Left ventricle myocardium inferior (tissue), 1 donor: ENCODE results near the gene SMAP2. TPM values are rescaled to one million over a fixed set of nuclear protein-coding genes. Genes with fewer than 3 reads are reported as not detected.

Experiments used
- DNase-seq: peaks from one replicate; pipeline ENCODE4 v3.0.0-alpha.2; 2020
- H3K27ac ChIP-seq: fragments of 200-600 bp; replicated peaks from 2 replicates; pipeline ENCODE4 v1.8.0; 2021
- H3K27me3 ChIP-seq: fragments of 200-600 bp; 2 replicates; pipeline ENCODE4 v1.8.0; 2021; ENCODE audit warnings: low read depth
- H3K36me3 ChIP-seq: fragments of 200-600 bp; 2 replicates; pipeline ENCODE4 v1.8.0; 2021
- H3K4me1 ChIP-seq: fragments of 200-600 bp; 2 replicates; pipeline ENCODE4 v1.8.0; 2021
- H3K4me3 ChIP-seq: fragments of 200-600 bp; 2 replicates; pipeline ENCODE4 v1.8.0; 2021; ENCODE audit warnings: mild to moderate bottlenecking, moderate library complexity
- H3K9me3 ChIP-seq: fragments of 200-600 bp; replicated peaks from 2 replicates; pipeline ENCODE4 v1.8.0; 2021
- intact Hi-C: fragments of 100-400 bp; cut with micrococcal nuclease; formaldehyde crosslinking; loops from one replicate; pipeline ENCODE4 v1.11.0; 2022
- total RNA-seq: library from RNA; stranded (reverse); fragmentation: NEBNext Ultra II Directional; extraction: Animal tissue kit (Norgen Biotek cat#: 25700); gene quantifications from one replicate; pipeline ENCODE4 v1.2.1, GENCODE V29; 2021
- TF ChIP-seq, protein P1 (sequence below): fragments of 200-600 bp; IDR thresholded peaks from 2 replicates; pipeline ENCODE4 v1.8.0; 2021; ENCODE audit warnings: antibody characterized with exemption, mild to moderate bottlenecking, borderline replicate concordance
- donor health status: DM: no; HTN: yes; CAD: no; lungs with severe emphysema.

The SMAP2 gene
- total RNA-seq, 1 donor from 2014 or later = 15.0 TPM

GRCh38 chr1:40351124-40351523 lies 22.4 kb upstream of the SMAP2 start:
- no peaks in the 10 kb centered on the region for H3K9me3 ChIP-seq
- no peak for DNase-seq
- TF ChIP-seq, protein P1, sequence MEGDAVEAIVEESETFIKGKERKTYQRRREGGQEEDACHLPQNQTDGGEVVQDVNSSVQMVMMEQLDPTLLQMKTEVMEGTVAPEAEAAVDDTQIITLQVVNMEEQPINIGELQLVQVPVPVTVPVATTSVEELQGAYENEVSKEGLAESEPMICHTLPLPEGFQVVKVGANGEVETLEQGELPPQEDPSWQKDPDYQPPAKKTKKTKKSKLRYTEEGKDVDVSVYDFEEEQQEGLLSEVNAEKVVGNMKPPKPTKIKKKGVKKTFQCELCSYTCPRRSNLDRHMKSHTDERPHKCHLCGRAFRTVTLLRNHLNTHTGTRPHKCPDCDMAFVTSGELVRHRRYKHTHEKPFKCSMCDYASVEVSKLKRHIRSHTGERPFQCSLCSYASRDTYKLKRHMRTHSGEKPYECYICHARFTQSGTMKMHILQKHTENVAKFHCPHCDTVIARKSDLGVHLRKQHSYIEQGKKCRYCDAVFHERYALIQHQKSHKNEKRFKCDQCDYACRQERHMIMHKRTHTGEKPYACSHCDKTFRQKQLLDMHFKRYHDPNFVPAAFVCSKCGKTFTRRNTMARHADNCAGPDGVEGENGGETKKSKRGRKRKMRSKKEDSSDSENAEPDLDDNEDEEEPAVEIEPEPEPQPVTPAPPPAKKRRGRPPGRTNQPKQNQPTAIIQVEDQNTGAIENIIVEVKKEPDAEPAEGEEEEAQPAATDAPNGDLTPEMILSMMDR = no peak

DNA sequence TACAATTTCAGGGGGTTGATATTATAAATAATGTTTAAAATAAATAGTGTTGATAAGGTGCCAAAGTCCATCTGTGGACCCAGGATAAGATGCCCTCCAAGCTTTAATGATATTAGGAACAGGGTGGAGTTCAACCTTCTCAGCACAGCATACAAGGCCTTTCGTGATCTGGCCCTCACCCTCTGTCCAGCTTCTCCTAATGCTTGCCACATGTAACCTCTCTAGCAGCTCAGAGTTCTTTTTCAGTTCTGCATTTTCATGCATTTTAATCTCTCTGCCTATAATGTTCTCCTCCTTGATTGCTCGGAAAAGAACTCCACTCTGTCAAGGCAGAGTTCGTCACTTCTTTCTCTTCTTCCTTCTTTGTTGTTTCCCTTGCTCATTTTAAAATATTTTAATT lies 21.4 kb upstream of the SMAP2 start:
- Histone ChIP-seq H3K36me3 (no peaks in the 10 kb centered on the region), H3K27ac (no peak overlapping the region), H3K27me3 (no peaks in the 10 kb centered on the region), H3K9me3 (peaks cover 2% of the 10 kb centered on the region), H3K4me3 (no peak overlapping the region), H3K4me1 (no peaks in the 10 kb centered on the region)
- intact Hi-C loops = no loop called here
- TF ChIP-seq, protein P1 = no peak
- DNase-seq = no peak

More at GRCh38 chr1:40351124-40351523, 22.4 kb upstream of the SMAP2 start:
- Histone ChIP-seq H3K27me3 (no peaks in the 10 kb centered on the region), H3K4me1 (no peaks in the 10 kb centered on the region), H3K4me3 (no peak overlapping the region), H3K36me3 (no peaks in the 10 kb centered on the region), H3K27ac (no peak overlapping the region)
- intact Hi-C loops = no loop called here

- Histone ChIP-seq H3K27ac (no peak overlapping the region), H3K36me3 (no peaks in the 10 kb centered on the region), H3K9me3 (peaks cover 11% of the 10 kb centered on the region), H3K4me3 (no peak overlapping the region), H3K27me3 (no peaks in the 10 kb centered on the region), H3K4me1 (no peaks in the 10 kb centered on the region)
- intact Hi-C loops = no loop called here
- no peak for DNase-seq
- TF ChIP-seq, protein P1 = no peak
Observed at GRCh38 chr1:40353082-40353481, 20.4 kb upstream of the SMAP2 start.

DNA sequence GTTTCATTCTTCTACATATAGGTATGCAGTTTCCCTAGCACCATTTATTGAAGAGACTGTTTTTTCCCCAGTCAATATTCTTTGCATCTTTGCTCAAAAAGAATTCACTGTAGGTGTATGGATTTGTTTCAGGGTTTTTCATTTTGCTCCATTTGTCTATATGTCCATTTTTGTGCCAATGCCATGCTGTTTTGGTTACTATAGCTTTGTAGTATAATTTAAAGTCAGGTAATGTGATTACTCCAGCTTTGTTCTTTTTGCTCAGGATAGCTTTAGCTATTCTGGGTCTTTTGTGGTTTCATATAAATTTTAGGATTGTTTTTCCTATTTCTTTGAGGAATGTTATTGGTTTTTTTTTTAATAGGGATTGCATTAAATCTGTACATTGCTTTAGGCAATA lies 15.9 kb upstream of the SMAP2 start:
- H3K4me3 ChIP-seq = no peak overlapping the region
- intact Hi-C loops = no loop called here
- no peaks in the 10 kb centered on the region for H3K36me3 ChIP-seq
- no peak overlapping the region for H3K27ac ChIP-seq
- peaks cover 29% of the 10 kb centered on the region for H3K9me3 ChIP-seq
- no peaks in the 10 kb centered on the region for H3K27me3 ChIP-seq
- no peaks in the 10 kb centered on the region for H3K4me1 ChIP-seq
- TF ChIP-seq, protein P1 = no peak
- DNase-seq = no peak

DNA sequence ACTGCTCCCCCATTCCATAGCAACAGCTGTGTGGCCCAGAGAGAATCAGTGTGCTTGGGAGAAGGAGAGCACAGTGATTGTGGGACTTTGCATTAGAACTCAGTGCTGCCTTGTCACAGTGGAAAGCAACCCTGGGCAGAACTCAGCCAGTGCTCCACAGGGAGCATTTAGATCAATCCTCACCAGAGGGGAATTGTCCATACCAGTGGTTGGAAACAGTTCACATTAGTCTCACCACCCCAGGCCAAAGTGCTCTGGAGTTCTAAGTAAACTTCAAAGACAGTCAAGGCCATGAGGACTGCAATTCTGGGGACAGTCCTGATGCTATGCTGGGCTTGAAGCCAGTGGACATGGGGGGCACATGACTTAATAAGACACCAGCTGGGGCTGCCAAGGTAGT lies 12.9 kb upstream of the SMAP2 start:
- TF ChIP-seq, protein P1 = no peak
- no peak for DNase-seq
- Histone ChIP-seq H3K4me1 (no peaks in the 10 kb centered on the region), H3K9me3 (peaks cover 29% of the 10 kb centered on the region), H3K36me3 (no peaks in the 10 kb centered on the region), H3K27ac (no peak overlapping the region), H3K4me3 (no peak overlapping the region), H3K27me3 (peaks cover 18% of the 10 kb centered on the region)
- intact Hi-C loops = no loop called here

DNA sequence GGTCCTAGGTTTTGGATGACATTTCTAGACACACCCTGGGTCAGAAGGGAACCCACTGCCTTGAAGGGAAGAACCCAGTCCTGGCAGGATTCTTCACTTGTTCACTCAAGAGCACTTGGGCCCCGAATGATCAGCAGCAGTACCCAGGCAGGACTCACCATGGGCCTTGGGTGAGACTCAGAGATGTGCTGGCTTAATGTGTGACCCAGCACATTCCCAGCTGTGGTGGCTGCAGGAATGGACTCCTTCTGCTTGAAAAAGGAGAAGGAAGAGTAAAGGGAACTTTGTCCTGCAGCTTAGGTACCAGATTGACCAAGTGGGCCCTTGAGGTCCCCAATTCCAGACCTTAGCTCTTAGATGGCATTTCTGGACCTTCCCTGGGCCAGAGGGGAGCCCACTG lies 12.3 kb upstream of the SMAP2 start:
- DNase-seq = no peak
- peaks cover 18% of the 10 kb centered on the region for H3K27me3 ChIP-seq

More for the DNA sequence above, 12.3 kb upstream of the SMAP2 start:
- Histone ChIP-seq H3K9me3 (peaks cover 29% of the 10 kb centered on the region), H3K36me3 (no peaks in the 10 kb centered on the region), H3K4me3 (no peak overlapping the region), H3K27ac (no peak overlapping the region), H3K4me1 (no peaks in the 10 kb centered on the region)
- TF ChIP-seq, protein P1 = no peak
- intact Hi-C loops = no loop called here
